Immature natural killer cell (primary cell): ENCODE data around the gene HOXA9. TPM values are rescaled to one million over a fixed set of nuclear protein-coding genes. Genes with fewer than 3 reads are reported as not detected.

ENCODE experiments used
- DNase-seq, 3 donors: peaks; one replicate each; pipeline ENCODE4 v3.0.0; 2022; ENCODE audit warnings: mixed read lengths in 1 of 3
- H3K27ac Mint-ChIP-seq, 6 donors: one replicate each; pipeline ENCODE4 v1.8.0; 2020; ENCODE audit warnings: mixed read lengths in 6 of 6, mild to moderate bottlenecking in 5 of 6, inconsistent platforms in 4 of 6, moderate library complexity in 3 of 6
- H3K27me3 Mint-ChIP-seq, 3 donors: one replicate each; pipeline ENCODE4 v1.8.0; 2020 to 2021; ENCODE audit warnings: low read depth in 3 of 3, mild to moderate bottlenecking in 3 of 3, mixed read lengths in 3 of 3, moderate library complexity in 3 of 3, inconsistent platforms in 1 of 3
- H3K36me3 Mint-ChIP-seq, 3 donors: one replicate each; pipeline ENCODE4 v1.8.0; 2020; ENCODE audit warnings: mixed read lengths in 3 of 3, inconsistent platforms in 2 of 3, mild to moderate bottlenecking in 2 of 3
- H3K4me1 Mint-ChIP-seq, 2 donors: one replicate each; pipeline ENCODE4 v1.8.0; 2020; ENCODE audit warnings: inconsistent platforms in 2 of 2, mild to moderate bottlenecking in 2 of 2, mixed read lengths in 2 of 2, moderate library complexity in 1 of 2
- H3K4me3 Mint-ChIP-seq, 5 donors: one replicate each; pipeline ENCODE4 v1.8.0; 2020; ENCODE audit warnings: mild to moderate bottlenecking in 5 of 5, mixed read lengths in 5 of 5, inconsistent platforms in 3 of 5, moderate library complexity in 3 of 5
- H3K9me3 Mint-ChIP-seq, 6 donors: one replicate each; pipeline ENCODE4 v1.8.0; 2020; ENCODE audit warnings: mild to moderate bottlenecking in 6 of 6, mixed read lengths in 6 of 6, inconsistent platforms in 4 of 6, moderate library complexity in 3 of 6
- polyA plus RNA-seq, 3 donors: library from polyadenylated mRNA; unstranded; fragments of 300-500 nt; fragmentation: Illumina TruSeq; gene quantifications; one replicate each; pipeline ENCODE4 v1.2.3, GENCODE V29; 2021

HOXA9 gene
- polyA plus RNA-seq, 3 donors from 2014 or later: 1.6 to 3.1 (median 1.8) TPM

GRCh38 chr7:27151931-27152815 is 13.2 kb downstream of the HOXA9 start, which contains the start of gene HOXA3:
HOXA3 (minus strand) TSS chr7:27152583; CDS start chr7:27110640, 41,943 bp downstream.
- peaks cover 53 to 77% of the 10 kb centered on the region in 2 donors for H3K4me1 Mint-ChIP-seq
- no peaks in the 10 kb centered on the region for H3K36me3 Mint-ChIP-seq
- peak within 1 kb of the TSS in 5 of 6 donors; percentile 12 to 77 (median 66) for H3K27ac Mint-ChIP-seq
- peaks cover 0 to 2% (median 0%) of the 10 kb centered on the region in 6 donors for H3K9me3 Mint-ChIP-seq
- H3K4me3 Mint-ChIP-seq: peak within 1 kb of the TSS; percentile 85 to 89 (median 86)
- no peak for DNase-seq
- H3K27me3 Mint-ChIP-seq: peaks cover 49 to 74% (median 70%) of the 10 kb centered on the region in 3 donors

DNA sequence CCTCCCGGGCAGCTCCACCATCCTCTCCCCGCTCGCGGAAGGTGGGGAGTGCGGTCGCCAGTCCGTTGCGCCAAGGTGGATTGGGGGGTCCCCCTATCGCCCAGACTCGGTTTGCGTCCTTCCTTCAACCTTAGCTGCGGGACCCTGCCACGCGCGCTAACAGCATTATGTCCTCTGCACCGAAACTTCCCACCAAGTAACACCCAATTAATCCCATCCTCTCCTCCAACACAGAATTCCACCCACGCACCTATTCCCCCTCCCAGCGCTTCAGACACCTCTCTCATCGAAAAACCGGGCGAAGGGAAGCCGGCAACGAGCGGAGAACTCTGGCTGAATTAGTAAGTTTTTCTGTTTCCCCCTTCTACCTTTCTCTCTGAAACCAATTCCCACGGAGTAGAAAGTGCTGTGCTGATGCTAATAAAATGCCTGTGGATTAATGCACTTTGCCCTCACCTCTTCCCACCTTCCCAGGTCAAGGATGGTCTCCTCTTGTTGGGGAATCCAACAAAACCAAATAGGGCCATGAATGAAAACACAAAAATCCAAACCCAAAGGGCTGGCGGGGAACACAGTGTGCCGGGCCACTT is 13.9 kb downstream of the HOXA9 start:
- Mint-ChIP-seq H3K4me3 (peak overlapping the region; percentile 85 to 89 (median 86)), H3K4me1 (peaks cover 54 to 79% of the 10 kb centered on the region in 2 donors), H3K36me3 (no peaks in the 10 kb centered on the region), H3K27me3 (peaks cover 43 to 73% (median 72%) of the 10 kb centered on the region in 3 donors), H3K27ac (peak overlapping the region; percentile 12 to 77 (median 58)), H3K9me3 (peaks cover 0 to 2% (median 0%) of the 10 kb centered on the region in 6 donors)
- DNase-seq: no peak

GRCh38 chr7:27150568-27151340 is 14.6 kb downstream of the HOXA9 start:
- H3K9me3 Mint-ChIP-seq: peaks cover 0 to 2% (median 0%) of the 10 kb centered on the region in 6 donors
- DNase-seq: peak; percentile 67 to 75 (median 72)
- H3K4me1 Mint-ChIP-seq: peaks cover 48 to 75% of the 10 kb centered on the region in 2 donors
- peak overlapping the region; percentile 85 to 89 (median 86) for H3K4me3 Mint-ChIP-seq
- H3K27me3 Mint-ChIP-seq: peaks cover 38 to 70% (median 67%) of the 10 kb centered on the region in 3 donors
- peaks cover 0 to 3% (median 0%) of the 10 kb centered on the region in 3 donors for H3K36me3 Mint-ChIP-seq
- H3K27ac Mint-ChIP-seq: peak overlapping the region; percentile 41 to 89 (median 64)

GRCh38 chr7:27149842-27150567 is 15.3 kb downstream of the HOXA9 start:
- H3K36me3 Mint-ChIP-seq: peaks cover 0 to 3% (median 0%) of the 10 kb centered on the region in 3 donors
- H3K4me1 Mint-ChIP-seq: peaks cover 41 to 67% of the 10 kb centered on the region in 2 donors
- peak overlapping the region; percentile 85 to 89 (median 86) for H3K4me3 Mint-ChIP-seq
- H3K27ac Mint-ChIP-seq: peak overlapping the region in 5 of 6 donors; percentile 35 to 89 (median 61)
- DNase-seq: no peak
- peaks cover 30 to 62% (median 59%) of the 10 kb centered on the region in 3 donors for H3K27me3 Mint-ChIP-seq
- H3K9me3 Mint-ChIP-seq: peaks cover 0 to 2% (median 0%) of the 10 kb centered on the region in 6 donors

- H3K4me3 Mint-ChIP-seq: peak overlapping the region; percentile 79 to 88 (median 85)
- H3K27ac Mint-ChIP-seq: peak overlapping the region in 1 of 6 donors; percentile 55
- peaks cover 35 to 57% of the 10 kb centered on the region in 2 donors for H3K4me1 Mint-ChIP-seq
- H3K36me3 Mint-ChIP-seq: peaks cover 0 to 3% (median 0%) of the 10 kb centered on the region in 3 donors
- H3K27me3 Mint-ChIP-seq: peaks cover 26 to 53% (median 49%) of the 10 kb centered on the region in 3 donors
- DNase-seq: no peak
- H3K9me3 Mint-ChIP-seq: no peaks in the 10 kb centered on the region
These were observed 16.3 kb downstream of the HOXA9 start for GRCh38 chr7:27148756-27149641.

- Mint-ChIP-seq H3K4me1 (peaks cover 33 to 52% of the 10 kb centered on the region in 2 donors), H3K27me3 (peaks cover 20 to 48% (median 41%) of the 10 kb centered on the region in 3 donors), H3K9me3 (no peaks in the 10 kb centered on the region), H3K36me3 (peaks cover 0 to 3% (median 0%) of the 10 kb centered on the region in 3 donors), H3K4me3 (peak overlapping the region; percentile 79 to 88 (median 85)), H3K27ac (peak overlapping the region in 2 of 6 donors; percentile 55 to 87)
- no peak for DNase-seq
These were observed 17.1 kb downstream of the HOXA9 start for GRCh38 chr7:27148031-27148755.

- Mint-ChIP-seq H3K4me1 (peaks cover 32 to 50% of the 10 kb centered on the region in 2 donors), H3K27me3 (peaks cover 20 to 49% (median 34%) of the 10 kb centered on the region in 3 donors), H3K27ac (peak within 1 kb of the TSS in 2 of 6 donors; percentile 55 to 87), H3K9me3 (no peaks in the 10 kb centered on the region), H3K36me3 (peaks cover 0 to 3% (median 0%) of the 10 kb centered on the region in 3 donors), H3K4me3 (peak within 1 kb of the TSS; percentile 79 to 88 (median 85))
- peak in 1 of 3 donors; percentile 21 for DNase-seq
These were observed 17.9 kb downstream of the HOXA9 start, which contains the start of gene HOXA6 for GRCh38 chr7:27147199-27148030. HOXA6 (minus strand) TSS chr7:27147774; CDS start chr7:27147749, 25 bp downstream.

- Mint-ChIP-seq H3K9me3 (no peaks in the 10 kb centered on the region), H3K4me3 (peak overlapping the region in 4 of 5 donors; percentile 15 to 84 (median 22)), H3K4me1 (peaks cover 24 to 42% of the 10 kb centered on the region in 2 donors), H3K36me3 (peaks cover 0 to 3% (median 0%) of the 10 kb centered on the region in 3 donors), H3K27me3 (peaks cover 22 to 47% (median 27%) of the 10 kb centered on the region in 3 donors), H3K27ac (peak overlapping the region in 1 of 6 donors; percentile 12)
- DNase-seq: no peak
These were observed 18.7 kb downstream of the HOXA9 start for GRCh38 chr7:27146491-27147198.

- H3K4me3 Mint-ChIP-seq: no peak overlapping the region
- H3K9me3 Mint-ChIP-seq: no peaks in the 10 kb centered on the region
- DNase-seq: no peak
- peaks cover 18 to 35% of the 10 kb centered on the region in 2 donors for H3K4me1 Mint-ChIP-seq
- peaks cover 0 to 9% (median 0%) of the 10 kb centered on the region in 3 donors for H3K36me3 Mint-ChIP-seq
- no peak overlapping the region for H3K27ac Mint-ChIP-seq
- peaks cover 17 to 40% (median 25%) of the 10 kb centered on the region in 3 donors for H3K27me3 Mint-ChIP-seq
These were observed 19.4 kb downstream of the HOXA9 start for GRCh38 chr7:27145914-27146412.
